Peyer's patch (tissue), 4 donors: Measurements from ENCODE around the gene MAB21L4. TPM values are rescaled to one million over a fixed set of nuclear protein-coding genes. Genes with fewer than 3 reads are reported as not detected.

Source experiments
- DNase-seq, 3 donors: peaks; one replicate each; pipeline ENCODE4 v3.0.0-alpha.2; 2017 to 2019
- H3K27ac ChIP-seq, 4 donors: fragments of 200-600 bp; sonication (generic); one replicate each; pipeline ENCODE4 v1.5.1; 2016 to 2019
- H3K27me3 ChIP-seq, 2 donors: fragments of 200-600 bp; sonication (generic); one replicate each; pipeline ENCODE4 v1.5.1; 2019
- H3K36me3 ChIP-seq, 3 donors: fragments of 200-600 bp; sonication (generic); one replicate each; pipeline ENCODE4 v1.5.1; 2016 to 2019
- H3K4me1 ChIP-seq, 4 donors: fragments of 200-600 bp; sonication (generic); one replicate each; pipeline ENCODE4 v1.5.1; 2016 to 2019
- H3K4me3 ChIP-seq, 4 donors: fragments of 200-600 bp; sonication (generic); 1 replicate in 3 of 4; 2 replicates in 1 of 4; pipeline ENCODE4 v1.5.1; 2016 to 2019; ENCODE audit warnings: mild to moderate bottlenecking in 1 of 4
- H3K9me3 ChIP-seq, 4 donors: fragments of 200-600 bp; sonication (generic); one replicate each; pipeline ENCODE4 v1.5.1; 2016 to 2019; ENCODE audit warnings: mild to moderate bottlenecking in 1 of 4
- POLR2A ChIP-seq, 2 donors: fragments of 450-650 bp; IDR thresholded peaks; one replicate each; pipeline ENCODE4 v1.5.1; 2017; ENCODE audit warnings: antibody characterized with exemption in 2 of 2, mild to moderate bottlenecking in 2 of 2, moderate library complexity in 2 of 2
- total RNA-seq, 4 donors: library from RNA; depleted of rRNA; stranded (reverse); fragments of >200 nt; gene quantifications; one replicate each; pipeline ENCODE4 v1.1.0, GENCODE V29; 2016
- TF ChIP-seq, protein P1 (sequence below), 6 experiments: fragments of 450-650 bp in 4 of 6; fragments of 200-600 bp in 2 of 6; sonication (generic) in 1 of 6; IDR thresholded peaks; one replicate each; pipeline ENCODE4 v1.5.1; 2017 to 2019; ENCODE audit warnings: antibody characterized with exemption in 6 of 6, mild to moderate bottlenecking in 3 of 6, moderate library complexity in 1 of 6

Gene MAB21L4
- total RNA-seq, 4 donors from 2014 or later, result 2.1 to 6.1 (median 3.7) TPM; not detected in 1

DNA sequence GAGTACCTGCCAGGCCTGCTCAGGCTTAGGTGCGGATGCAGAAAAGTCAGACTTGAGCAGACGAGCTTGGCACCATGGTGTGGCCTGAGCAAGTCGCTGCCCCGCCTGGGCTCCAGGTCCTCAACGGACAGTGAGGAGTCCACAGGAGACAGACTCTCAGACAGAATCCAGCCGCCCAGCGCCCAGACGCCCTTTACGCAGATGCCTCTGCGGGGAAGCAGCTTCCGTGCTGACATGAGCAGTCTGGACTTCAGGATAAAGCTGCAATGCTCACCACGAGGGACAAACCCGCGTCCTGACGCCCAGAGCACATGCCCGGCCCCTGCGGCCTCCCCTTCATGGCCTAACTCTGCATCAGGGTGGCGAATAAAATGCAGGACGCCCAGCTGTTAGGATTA is 3.5 kb upstream of the MAB21L4 start:
- DNase-seq, result no peak
- Histone ChIP-seq H3K27me3 (no peaks in the 10 kb centered on the region), H3K9me3 (no peaks in the 10 kb centered on the region), H3K36me3 (no peaks in the 10 kb centered on the region), H3K27ac (no peak overlapping the region), H3K4me1 (peaks cover 0 to 16% (median 0%) of the 10 kb centered on the region in 4 donors), H3K4me3 (no peak overlapping the region)
- no peak for TF ChIP-seq POLR2A (IDR thresholded peaks at IDR 0.05)
- TF ChIP-seq, protein P1, sequence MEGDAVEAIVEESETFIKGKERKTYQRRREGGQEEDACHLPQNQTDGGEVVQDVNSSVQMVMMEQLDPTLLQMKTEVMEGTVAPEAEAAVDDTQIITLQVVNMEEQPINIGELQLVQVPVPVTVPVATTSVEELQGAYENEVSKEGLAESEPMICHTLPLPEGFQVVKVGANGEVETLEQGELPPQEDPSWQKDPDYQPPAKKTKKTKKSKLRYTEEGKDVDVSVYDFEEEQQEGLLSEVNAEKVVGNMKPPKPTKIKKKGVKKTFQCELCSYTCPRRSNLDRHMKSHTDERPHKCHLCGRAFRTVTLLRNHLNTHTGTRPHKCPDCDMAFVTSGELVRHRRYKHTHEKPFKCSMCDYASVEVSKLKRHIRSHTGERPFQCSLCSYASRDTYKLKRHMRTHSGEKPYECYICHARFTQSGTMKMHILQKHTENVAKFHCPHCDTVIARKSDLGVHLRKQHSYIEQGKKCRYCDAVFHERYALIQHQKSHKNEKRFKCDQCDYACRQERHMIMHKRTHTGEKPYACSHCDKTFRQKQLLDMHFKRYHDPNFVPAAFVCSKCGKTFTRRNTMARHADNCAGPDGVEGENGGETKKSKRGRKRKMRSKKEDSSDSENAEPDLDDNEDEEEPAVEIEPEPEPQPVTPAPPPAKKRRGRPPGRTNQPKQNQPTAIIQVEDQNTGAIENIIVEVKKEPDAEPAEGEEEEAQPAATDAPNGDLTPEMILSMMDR (IDR thresholded peaks at IDR 0.05), result no peak

DNA sequence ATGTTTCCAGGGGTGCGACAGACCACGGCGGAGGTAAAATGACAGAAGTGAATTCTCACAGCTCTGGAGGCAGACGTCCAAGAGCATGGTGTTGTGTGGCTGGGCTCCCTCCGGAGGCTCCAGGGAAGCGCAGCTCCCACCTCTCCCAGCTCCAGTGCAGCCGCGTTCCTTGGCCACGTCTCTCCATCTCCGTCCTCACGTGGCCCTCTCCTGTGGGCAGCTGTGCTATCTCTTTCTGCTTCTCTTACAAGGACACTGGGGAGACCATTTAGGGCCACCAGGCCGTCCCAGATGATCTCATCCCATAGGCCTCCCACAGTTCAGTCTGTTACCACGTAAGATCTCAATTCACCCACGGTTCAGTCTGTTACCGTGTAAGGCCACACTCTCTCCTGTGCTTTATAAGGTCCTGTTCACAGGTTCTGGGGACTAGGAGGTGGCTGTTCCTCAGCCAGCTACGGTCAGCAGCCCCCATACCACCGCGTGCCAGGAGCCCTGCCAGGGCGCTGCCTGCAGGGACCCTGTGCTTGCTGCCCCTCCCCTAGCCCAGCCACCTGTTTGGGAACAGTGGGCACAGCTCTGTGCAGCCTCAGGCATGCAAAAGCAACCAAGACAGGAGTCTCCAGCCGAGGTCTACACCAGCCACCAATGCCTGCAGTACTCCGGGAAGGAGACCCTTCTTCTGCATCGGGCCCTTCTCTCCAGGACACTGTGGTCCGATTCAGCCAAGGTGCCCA is 2.9 kb upstream of the MAB21L4 start:
- H3K4me3 ChIP-seq, result no peak overlapping the region
- TF ChIP-seq, protein P1 (IDR thresholded peaks at IDR 0.05), result no peak
- TF ChIP-seq POLR2A (IDR thresholded peaks at IDR 0.05), result no peak

DNA sequence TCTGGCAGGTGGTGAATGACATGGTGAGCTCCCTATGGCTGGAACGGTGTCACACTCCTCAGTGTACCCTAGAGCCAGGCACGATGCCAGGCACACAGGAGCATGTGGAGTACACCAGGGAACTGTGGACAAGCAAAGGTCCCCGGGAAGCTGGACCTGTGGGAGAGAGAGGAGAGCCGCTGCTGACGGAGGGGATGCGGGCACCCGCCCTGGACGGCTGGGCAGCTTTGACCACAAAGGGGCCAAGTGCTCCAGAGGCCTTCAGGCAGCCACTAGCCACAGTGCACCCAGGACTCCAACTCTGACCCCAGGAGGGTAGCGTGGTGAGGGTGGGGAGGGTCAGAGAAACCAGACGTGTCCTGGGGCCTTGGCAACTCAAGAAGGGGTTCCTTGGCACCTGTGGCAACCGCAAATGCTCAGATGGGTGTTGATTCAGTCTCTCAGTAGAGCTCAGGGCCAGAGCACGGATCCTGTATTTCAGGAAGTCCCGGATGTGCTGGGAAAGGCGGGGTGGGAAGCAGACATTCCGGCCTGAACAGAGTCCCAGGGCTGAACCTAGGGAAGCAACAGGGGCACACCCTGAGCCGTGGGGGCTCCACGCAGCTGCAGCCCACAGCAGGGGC is 2.3 kb upstream of the MAB21L4 start:
- no peaks in the 10 kb centered on the region for H3K27me3 ChIP-seq
- peak overlapping the region in 1 of 4 donors; percentile 25 for H3K27ac ChIP-seq
- TF ChIP-seq, protein P1 (IDR thresholded peaks at IDR 0.05), result no peak
- TF ChIP-seq POLR2A (IDR thresholded peaks at IDR 0.05), result no peak
- H3K4me3 ChIP-seq, result no peak overlapping the region
- peaks cover 0 to 16% (median 0%) of the 10 kb centered on the region in 4 donors for H3K4me1 ChIP-seq
- no peaks in the 10 kb centered on the region for H3K9me3 ChIP-seq
- no peak for DNase-seq
- no peaks in the 10 kb centered on the region for H3K36me3 ChIP-seq

More for the DNA sequence above, 2.9 kb upstream of the MAB21L4 start:
- no peak for DNase-seq
- Histone ChIP-seq H3K36me3 (no peaks in the 10 kb centered on the region), H3K4me1 (peaks cover 0 to 16% (median 0%) of the 10 kb centered on the region in 4 donors), H3K27ac (no peak overlapping the region), H3K27me3 (no peaks in the 10 kb centered on the region), H3K9me3 (no peaks in the 10 kb centered on the region)

DNA sequence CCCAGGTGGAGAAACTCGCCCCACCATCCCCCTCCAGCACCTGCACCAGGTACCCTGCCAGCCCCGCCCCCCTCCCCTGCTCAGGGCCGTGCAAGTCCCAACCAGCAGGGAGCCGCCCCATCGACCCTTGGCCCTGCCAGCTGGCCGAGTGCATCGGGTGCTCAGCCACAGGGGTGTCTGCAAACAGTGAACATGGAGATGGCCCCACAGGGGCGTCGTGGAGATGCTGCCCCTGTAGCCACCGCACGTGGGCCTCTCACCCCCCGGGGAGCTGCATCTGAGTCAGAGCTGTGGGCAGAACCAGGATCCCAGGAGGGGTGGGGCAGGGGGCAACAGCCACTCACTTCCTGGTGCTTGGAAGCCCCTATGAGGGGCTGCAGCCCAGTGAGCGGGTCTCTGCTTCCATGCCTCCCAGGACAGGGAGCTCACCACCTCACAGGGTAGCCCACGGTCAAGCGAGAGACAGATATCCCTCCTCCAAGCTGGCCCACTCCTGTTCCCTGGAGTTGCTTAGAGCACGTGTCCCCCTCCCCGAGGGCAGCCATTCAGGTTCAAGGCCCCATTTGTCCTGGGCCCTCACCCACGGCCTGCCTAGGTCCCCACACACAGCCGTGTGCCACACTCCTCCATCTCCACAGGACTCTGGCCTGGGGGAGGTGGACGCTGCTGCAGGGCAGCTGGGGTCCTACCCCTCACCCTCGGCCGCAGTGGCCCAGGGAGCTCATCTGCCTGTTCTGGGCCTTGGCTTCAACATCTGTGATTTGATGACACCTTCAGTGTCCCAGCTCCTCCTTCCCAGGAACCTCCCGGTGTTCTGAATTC is 1.1 kb upstream of the MAB21L4 start:
- H3K4me3 ChIP-seq, result no peak overlapping the region

DNA sequence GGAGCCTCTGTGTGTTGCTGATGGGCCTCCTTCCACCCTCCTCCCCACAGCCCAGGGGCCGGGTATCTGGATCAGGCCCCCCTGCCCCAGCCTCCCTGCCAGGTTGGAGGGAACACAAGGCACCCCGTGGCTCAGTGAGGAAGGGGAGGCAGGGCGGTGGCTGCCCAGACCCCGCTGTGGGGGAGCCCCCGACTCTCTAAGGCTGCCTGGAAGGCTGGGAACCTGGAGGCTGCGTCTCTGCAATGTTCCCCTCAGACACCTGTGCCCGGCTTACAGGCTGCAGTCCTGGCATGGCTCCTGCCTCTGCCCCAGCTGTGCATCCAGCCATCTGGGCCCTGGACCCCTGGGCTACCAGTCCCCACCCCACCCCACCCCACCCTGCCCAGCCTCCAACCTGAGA is 438 bp upstream of the MAB21L4 start:
- Histone ChIP-seq H3K4me3 (no peak overlapping the region), H3K9me3 (no peaks in the 10 kb centered on the region), H3K27ac (no peak overlapping the region)

More for the DNA sequence above, 1.1 kb upstream of the MAB21L4 start:
- H3K27me3 ChIP-seq, result no peaks in the 10 kb centered on the region
- H3K9me3 ChIP-seq, result no peaks in the 10 kb centered on the region
- H3K36me3 ChIP-seq, result no peaks in the 10 kb centered on the region
- peak in 2 of 3 donors; percentile 68 to 82 for DNase-seq
- no peak overlapping the region for H3K27ac ChIP-seq
- H3K4me1 ChIP-seq, result peaks cover 0 to 16% (median 0%) of the 10 kb centered on the region in 4 donors
- TF ChIP-seq POLR2A (IDR thresholded peaks at IDR 0.05), result no peak
- TF ChIP-seq, protein P1 (IDR thresholded peaks at IDR 0.05), result no peak

More for the DNA sequence above, 438 bp upstream of the MAB21L4 start:
- no peak for TF ChIP-seq POLR2A (IDR thresholded peaks at IDR 0.05)
- TF ChIP-seq, protein P1 (IDR thresholded peaks at IDR 0.05), result no peak
- peaks cover 0 to 16% (median 0%) of the 10 kb centered on the region in 4 donors for H3K4me1 ChIP-seq
- no peaks in the 10 kb centered on the region for H3K27me3 ChIP-seq
- H3K36me3 ChIP-seq, result no peaks in the 10 kb centered on the region
- DNase-seq, result no peak
